Stimulated activated CD8-positive, alpha-beta memory T cell treated with anti-CD3 and anti-CD28 coated beads, Interleukin-7, amount 100 ng/mL, for 1 hour (primary cell): ENCODE results near the gene CCRL2.
A peak's percentile ranks its signal among the peaks of the same experiment; 100 is the strongest.

ENCODE experiments used
- DNase-seq, 2 donors: peaks; one replicate each; pipeline ENCODE4 v3.0.0-alpha.2; 2020; ENCODE audit warnings: low read depth in 2 of 2

CCRL2 gene

GRCh38 chr3:46406788-46407611 lies at the start of gene CCRL2, which contains the start of gene CCR5AS:
Gene CCRL2 (plus strand): TSS chr3:46407259. CDS start chr3:46408080, 821 bp downstream.
Gene CCR5AS (minus strand): TSS chr3:46407066.
- no peak for DNase-seq

DNA sequence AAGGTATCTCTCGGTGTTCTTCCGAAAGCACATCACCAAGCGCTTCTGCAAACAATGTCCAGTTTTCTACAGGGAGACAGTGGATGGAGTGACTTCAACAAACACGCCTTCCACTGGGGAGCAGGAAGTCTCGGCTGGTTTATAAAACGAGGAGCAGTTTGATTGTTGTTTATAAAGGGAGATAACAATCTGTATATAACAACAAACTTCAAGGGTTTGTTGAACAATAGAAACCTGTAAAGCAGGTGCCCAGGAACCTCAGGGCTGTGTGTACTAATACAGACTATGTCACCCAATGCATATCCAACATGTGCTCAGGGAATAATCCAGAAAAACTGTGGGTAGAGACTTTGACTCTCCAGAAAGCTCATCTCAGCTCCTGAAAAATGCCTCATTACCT lies 48.6 kb upstream of the CCRL2 start:
- DNase-seq, result no peak

GRCh38 chr3:46359733-46360493 lies 47.1 kb upstream of the CCRL2 start:
- DNase-seq, result no peak

- DNase-seq, result no peak
These were observed 46.2 kb upstream of the CCRL2 start for GRCh38 chr3:46360907-46361306.

- DNase-seq, result no peak
These were observed 45.4 kb upstream of the CCRL2 start for GRCh38 chr3:46361408-46362283.

- no peak for DNase-seq
These were observed 42.0 kb upstream of the CCRL2 start for GRCh38 chr3:46365041-46365440.

DNA sequence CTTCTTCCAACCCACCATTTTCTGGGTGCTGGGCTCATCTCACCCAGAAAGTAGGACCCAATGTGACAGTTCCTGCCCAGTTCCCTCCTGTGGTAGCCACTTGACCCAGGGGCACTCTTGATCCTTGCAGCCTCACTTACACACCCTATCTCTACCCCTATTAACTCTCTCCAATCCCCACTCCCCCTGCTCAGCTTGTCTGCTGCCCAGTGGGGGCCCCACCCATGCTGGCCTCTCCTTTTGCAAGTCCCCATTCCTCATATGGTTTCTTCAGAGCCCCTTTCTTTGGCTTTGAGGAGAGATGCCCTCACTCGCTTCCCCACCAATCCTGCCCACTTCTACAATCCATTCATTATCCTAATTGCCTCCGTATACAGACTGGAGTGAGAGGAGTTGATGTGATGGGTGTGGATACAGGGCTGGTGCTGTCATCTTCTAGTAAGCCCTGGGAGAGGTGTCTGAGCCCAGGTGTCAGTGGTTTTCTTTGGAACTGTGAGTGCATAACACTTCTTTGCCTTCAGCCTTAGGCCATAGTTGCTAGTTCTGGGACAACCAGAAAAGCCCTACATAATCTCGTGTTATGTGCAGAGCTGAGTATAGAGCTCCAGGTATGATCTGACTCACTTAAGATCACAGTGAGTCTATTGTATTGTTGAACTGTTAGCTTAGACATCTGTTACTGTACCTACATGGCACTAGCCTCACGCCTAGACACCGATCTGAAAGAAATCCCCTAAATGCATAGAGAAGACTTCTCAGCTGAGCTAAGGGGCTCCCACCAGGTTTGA lies 41.1 kb upstream of the CCRL2 start:
- DNase-seq, result no peak

DNA sequence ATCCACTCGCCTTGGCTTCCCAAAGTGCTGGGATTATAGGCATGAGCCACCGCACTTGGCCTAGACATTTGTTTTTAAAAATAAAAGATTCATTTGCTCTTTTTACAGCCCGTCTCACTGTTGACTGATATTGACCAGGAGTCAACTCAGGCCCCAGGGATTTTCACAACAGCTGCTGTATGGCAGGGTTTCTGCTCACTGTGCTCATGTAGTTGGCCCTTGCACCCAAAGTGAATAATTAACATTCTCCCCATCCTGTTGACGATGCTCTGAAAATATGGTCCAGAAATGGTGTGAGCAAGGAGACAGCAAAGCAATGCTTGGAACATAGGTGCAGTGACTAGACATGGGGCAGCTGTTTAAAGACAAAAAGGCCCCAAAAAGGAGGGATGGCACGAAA lies 39.2 kb upstream of the CCRL2 start:
- no peak for DNase-seq

GRCh38 chr3:46368569-46368968 lies 38.5 kb upstream of the CCRL2 start:
- DNase-seq, result peak; percentile 24 to 32

- no peak for DNase-seq
These were observed 37.9 kb upstream of the CCRL2 start for GRCh38 chr3:46369151-46369550.

GRCh38 chr3:46369675-46370132 lies 37.4 kb upstream of the CCRL2 start:
- DNase-seq, result no peak

DNA sequence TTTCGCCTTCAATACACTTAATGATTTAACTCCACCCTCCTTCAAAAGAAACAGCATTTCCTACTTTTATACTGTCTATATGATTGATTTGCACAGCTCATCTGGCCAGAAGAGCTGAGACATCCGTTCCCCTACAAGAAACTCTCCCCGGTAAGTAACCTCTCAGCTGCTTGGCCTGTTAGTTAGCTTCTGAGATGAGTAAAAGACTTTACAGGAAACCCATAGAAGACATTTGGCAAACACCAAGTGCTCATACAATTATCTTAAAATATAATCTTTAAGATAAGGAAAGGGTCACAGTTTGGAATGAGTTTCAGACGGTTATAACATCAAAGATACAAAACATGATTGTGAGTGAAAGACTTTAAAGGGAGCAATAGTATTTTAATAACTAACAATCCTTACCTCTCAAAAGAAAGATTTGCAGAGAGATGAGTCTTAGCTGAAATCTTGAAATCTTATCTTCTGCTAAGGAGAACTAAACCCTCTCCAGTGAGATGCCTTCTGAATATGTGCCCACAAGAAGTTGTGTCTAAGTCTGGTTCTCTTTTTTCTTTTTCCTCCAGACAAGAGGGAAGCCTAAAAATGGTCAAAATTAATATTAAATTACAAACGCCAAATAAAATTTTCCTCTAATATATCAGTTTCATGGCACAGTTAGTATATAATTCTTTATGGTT lies 36.1 kb upstream of the CCRL2 start, which contains the start of gene CCR5:
TSS of gene CCR5 (plus strand) at position 108 of the 680 bp plus-strand sequence. CDS start 1,957 bp downstream, outside the sequence.
- DNase-seq, result no peak

GRCh38 chr3:46371519-46372340 lies 35.3 kb upstream of the CCRL2 start:
- no peak for DNase-seq

- no peak for DNase-seq
These were observed 34.3 kb upstream of the CCRL2 start for GRCh38 chr3:46372492-46373359.

GRCh38 chr3:46374755-46375154 lies 32.3 kb upstream of the CCRL2 start:
- no peak for DNase-seq

DNA sequence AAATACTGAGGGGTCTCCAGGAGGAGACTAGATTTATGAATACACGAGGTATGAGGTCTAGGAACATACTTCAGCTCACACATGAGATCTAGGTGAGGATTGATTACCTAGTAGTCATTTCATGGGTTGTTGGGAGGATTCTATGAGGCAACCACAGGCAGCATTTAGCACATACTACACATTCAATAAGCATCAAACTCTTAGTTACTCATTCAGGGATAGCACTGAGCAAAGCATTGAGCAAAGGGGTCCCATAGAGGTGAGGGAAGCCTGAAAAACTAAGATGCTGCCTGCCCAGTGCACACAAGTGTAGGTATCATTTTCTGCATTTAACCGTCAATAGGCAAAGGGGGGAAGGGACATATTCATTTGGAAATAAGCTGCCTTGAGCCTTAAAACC lies 31.8 kb upstream of the CCRL2 start:
- DNase-seq, result no peak

DNA sequence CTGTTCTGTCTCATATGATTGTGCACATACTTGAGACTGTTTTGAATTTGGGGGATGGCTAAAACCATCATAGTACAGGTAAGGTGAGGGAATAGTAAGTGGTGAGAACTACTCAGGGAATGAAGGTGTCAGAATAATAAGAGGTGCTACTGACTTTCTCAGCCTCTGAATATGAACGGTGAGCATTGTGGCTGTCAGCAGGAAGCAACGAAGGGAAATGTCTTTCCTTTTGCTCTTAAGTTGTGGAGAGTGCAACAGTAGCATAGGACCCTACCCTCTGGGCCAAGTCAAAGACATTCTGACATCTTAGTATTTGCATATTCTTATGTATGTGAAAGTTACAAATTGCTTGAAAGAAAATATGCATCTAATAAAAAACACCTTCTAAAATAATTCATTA lies 31.2 kb upstream of the CCRL2 start:
- DNase-seq, result no peak

- DNase-seq, result peak; percentile 20 to 43
These were observed 28.6 kb upstream of the CCRL2 start for GRCh38 chr3:46378426-46378942.
